AG09309 (cell line): ENCODE results near the gene RELCH.
"Not testable (repeated sequence)": the region's sequence is repeated elsewhere in the genome, so short reads cannot be mapped to it uniquely, and the experiment has no call there.

Source experiments
- DNase-seq: peaks from one replicate; pipeline ENCODE4 v3.0.0-alpha.2; 2010; ENCODE audit warnings: low read depth
- H3K4me3 ChIP-seq: 2 replicates; pipeline ENCODE4 v1.5.1; 2011; ENCODE audit warnings: mild to moderate bottlenecking, low read depth, low read length, moderate library complexity; ENCODE audit not compliant: control insufficient read depth
- CTCF ChIP-seq: IDR thresholded peaks from 2 replicates; pipeline ENCODE4 v1.5.1; 2011; ENCODE audit warnings: mild to moderate bottlenecking, low read depth, low read length, inconsistent platforms; ENCODE audit not compliant: insufficient read depth, control insufficient read depth; ENCODE audit errors: missing control alignments

The RELCH gene

GRCh38 chr18:62152844-62153243, 34.2 kb upstream of the RELCH start:
- no peak overlapping the region for H3K4me3 ChIP-seq
- no peak for DNase-seq
- TF ChIP-seq CTCF = no peak

GRCh38 chr18:62157843-62158242, 29.2 kb upstream of the RELCH start:
- no peak for TF ChIP-seq CTCF
- no peak for DNase-seq
- no peak overlapping the region for H3K4me3 ChIP-seq

- no peak for TF ChIP-seq CTCF
- no peak for DNase-seq
- no peak overlapping the region for H3K4me3 ChIP-seq
These were observed 22.7 kb upstream of the RELCH start for GRCh38 chr18:62164310-62164709.

- DNase-seq = no peak
- no peak for TF ChIP-seq CTCF
- H3K4me3 ChIP-seq = no peak overlapping the region
These were observed 22.1 kb upstream of the RELCH start for GRCh38 chr18:62164855-62165487.

GRCh38 chr18:62165583-62165982, 21.5 kb upstream of the RELCH start:
- DNase-seq = no peak
- H3K4me3 ChIP-seq = no peak overlapping the region
- no peak for TF ChIP-seq CTCF

- DNase-seq, H3K4me3 ChIP-seq: not testable (repeated sequence)
These were observed 20.5 kb upstream of the RELCH start for GRCh38 chr18:62166524-62166923.

- DNase-seq = no peak
- TF ChIP-seq CTCF = no peak
- no peak overlapping the region for H3K4me3 ChIP-seq
These were observed 16.2 kb upstream of the RELCH start for GRCh38 chr18:62170857-62171256.
